Right cardiac atrium (tissue), 5 donors: ENCODE results near the gene MLLT6. TPM values are rescaled to one million over a fixed set of nuclear protein-coding genes. Genes with fewer than 3 reads are reported as not detected.

Experiments
- ATAC-seq, 2 donors: fragments of 200-7000 bp; cut with Tn5 transposase; one replicate each; pipeline versions ENCODE4 v1.8.0 to v1.9.1; 2020; ENCODE audit warnings: moderate library complexity in 2 of 2, mild to moderate bottlenecking in 1 of 2
- DNase-seq, 3 donors: peaks; one replicate each; pipeline ENCODE4 v3.0.0-alpha.2; 2020
- H3K27ac ChIP-seq: one replicate; pipeline ENCODE4 v1.5.1; 2013; ENCODE audit warnings: mild to moderate bottlenecking, low read length, control low read depth, moderate library complexity
- H3K27me3 ChIP-seq: one replicate; pipeline ENCODE4 v1.6.1; 2013; ENCODE audit not compliant: control insufficient read depth, insufficient read depth
- H3K4me1 ChIP-seq: one replicate; pipeline ENCODE4 v1.6.1; 2013; ENCODE audit warnings: low read length; ENCODE audit not compliant: control insufficient read depth, insufficient read depth
- H3K4me3 ChIP-seq: one replicate; pipeline ENCODE4 v1.5.1; 2013; ENCODE audit warnings: low read length, control low read depth
- H3K9me3 ChIP-seq: one replicate; pipeline ENCODE4 v1.6.1; 2013; ENCODE audit warnings: low read length; ENCODE audit not compliant: control insufficient read depth
- WGBS: extraction: QIAGEN DNeasy Blood & Tissue Kit; methylation state at CpG from one replicate; pipeline ENCODE4 v1.1.7; 2013; 5-methylcytosine and 5-hydroxymethylcytosine counted together
- intact Hi-C, 4 donors: fragments of 100-400 bp; cut with DNase I; formaldehyde crosslinking; loops; one replicate each; pipeline versions ENCODE4 v1.11.0 to v1.14.0; 2022 to 2023
- polyA plus RNA-seq: library from polyadenylated mRNA; stranded (reverse); fragments of 200-250 nt; gene quantifications from one replicate; pipeline ENCODE4 v1.2.3, GENCODE V29; 2013
- total RNA-seq, 4 donors: library from RNA; stranded (reverse); fragmentation: NEBNext Ultra II Directional; extraction: Animal tissue kit (Norgen Biotek cat#: 25700); gene quantifications; one replicate each; pipeline ENCODE4 v1.2.1, GENCODE V29; 2021
- donor health status: healthy with polysubstance abuse.
- donor health status: DM: no; HTN: yes; CAD: no.
- donor health status: DM: no; HTN: no; CAD: no.
- donor health status: DM: no; HTN: yes; CAD: no; lungs with severe emphysema.
- donor health status: DM: yes; HTN: yes; CAD: no.

MLLT6 gene
- total and polyA plus RNA-seq, 5 donors, result 80.7 to 108 (median 86.6) TPM

- intact Hi-C loops, result no loop called here
- Histone ChIP-seq H3K9me3 (no peaks in the 10 kb centered on the region), H3K4me1 (peaks cover 4% of the 10 kb centered on the region), H3K4me3 (no peak overlapping the region), H3K27me3 (no peaks in the 10 kb centered on the region), H3K27ac (no peak overlapping the region)
- 85% methylated on average over 18 of the region's 18 CpGs for whole genome bisulfite sequencing
- DNase-seq, result peak in 1 of 3 donors; percentile 26
- ATAC-seq, result no peak
Observed at GRCh38 chr17:38709104-38709820, 4.2 kb downstream of the MLLT6 start.

- intact Hi-C loops, result no loop called here
- no peak overlapping the region for H3K4me3 ChIP-seq
- WGBS, result 69% methylated on average over 13 of the region's 13 CpGs
- H3K9me3 ChIP-seq, result no peaks in the 10 kb centered on the region
- peaks cover 4% of the 10 kb centered on the region for H3K4me1 ChIP-seq
- no peaks in the 10 kb centered on the region for H3K27me3 ChIP-seq
- ATAC-seq (no peak), DNase-seq (no peak)
- H3K27ac ChIP-seq, result no peak overlapping the region
Observed at GRCh38 chr17:38709864-38710603, 5.0 kb downstream of the MLLT6 start.

GRCh38 chr17:38710604-38710962 lies 5.5 kb downstream of the MLLT6 start:
- Histone ChIP-seq H3K27me3 (no peaks in the 10 kb centered on the region), H3K4me3 (no peak overlapping the region), H3K4me1 (peaks cover 4% of the 10 kb centered on the region), H3K9me3 (no peaks in the 10 kb centered on the region), H3K27ac (no peak overlapping the region)
- 91% methylated on average over 3 of the region's 3 CpGs for WGBS
- DNase-seq (no peak), ATAC-seq (no peak)
- intact Hi-C loops, result no loop called here

- no peaks in the 10 kb centered on the region for H3K9me3 ChIP-seq
- 74% methylated on average over 5 of the region's 5 CpGs for WGBS
- intact Hi-C loops, result no loop called here
- ATAC-seq (no peak), DNase-seq (no peak)
- H3K27ac ChIP-seq, result no peak overlapping the region
- H3K4me3 ChIP-seq, result no peak overlapping the region
- H3K27me3 ChIP-seq, result no peaks in the 10 kb centered on the region
- peaks cover 4% of the 10 kb centered on the region for H3K4me1 ChIP-seq
Observed at GRCh38 chr17:38710985-38711384, 5.9 kb downstream of the MLLT6 start.

- peak; percentile 47 to 69 for ATAC-seq
- peaks cover under 1% of the 10 kb centered on the region for H3K4me1 ChIP-seq
Observed at GRCh38 chr17:38711792-38712571, 6.9 kb downstream of the MLLT6 start.

GRCh38 chr17:38712593-38712992 lies 7.5 kb downstream of the MLLT6 start:
- ATAC-seq (no peak), DNase-seq (no peak)
- intact Hi-C loops, result no loop called here
- Histone ChIP-seq H3K9me3 (no peaks in the 10 kb centered on the region), H3K27me3 (no peaks in the 10 kb centered on the region), H3K4me3 (no peak overlapping the region), H3K4me1 (no peaks in the 10 kb centered on the region), H3K27ac (peak overlapping the region; percentile 21)
- WGBS, result 93% methylated on average over 10 of the region's 10 CpGs

More at GRCh38 chr17:38711792-38712571, 6.9 kb downstream of the MLLT6 start:
- Histone ChIP-seq H3K4me3 (no peak overlapping the region), H3K27me3 (no peaks in the 10 kb centered on the region), H3K9me3 (no peaks in the 10 kb centered on the region), H3K27ac (peak overlapping the region; percentile 29)
- WGBS, result 54% methylated on average over 26 of the region's 26 CpGs
- intact Hi-C loops, result no loop called here
- DNase-seq, result peak in 2 of 3 donors; percentile 80 to 85

GRCh38 chr17:38713456-38714075 lies 8.5 kb downstream of the MLLT6 start:
- 72% methylated on average over 11 of the region's 11 CpGs for WGBS
- H3K27ac ChIP-seq, result no peak overlapping the region
- no peak overlapping the region for H3K4me3 ChIP-seq
- H3K9me3 ChIP-seq, result no peaks in the 10 kb centered on the region
- H3K27me3 ChIP-seq, result no peaks in the 10 kb centered on the region
- intact Hi-C loops, result no loop called here
- H3K4me1 ChIP-seq, result no peaks in the 10 kb centered on the region
- ATAC-seq (no peak), DNase-seq (no peak)

- Histone ChIP-seq H3K4me3 (no peak overlapping the region), H3K27ac (no peak overlapping the region), H3K9me3 (no peaks in the 10 kb centered on the region), H3K27me3 (no peaks in the 10 kb centered on the region), H3K4me1 (no peaks in the 10 kb centered on the region)
- WGBS, result 82% methylated on average over 9 of the region's 9 CpGs
- DNase-seq (no peak), ATAC-seq (no peak)
- intact Hi-C loops, result no loop called here
Observed at GRCh38 chr17:38715216-38715943, 10.3 kb downstream of the MLLT6 start.

- ATAC-seq (no peak), DNase-seq (no peak)
- Histone ChIP-seq H3K27ac (no peak overlapping the region), H3K9me3 (no peaks in the 10 kb centered on the region), H3K4me3 (no peak overlapping the region), H3K4me1 (no peaks in the 10 kb centered on the region), H3K27me3 (no peaks in the 10 kb centered on the region)
- intact Hi-C loops, result no loop called here
- 93% methylated on average over 18 of the region's 18 CpGs for WGBS
Observed at GRCh38 chr17:38716368-38717005, 11.4 kb downstream of the MLLT6 start.

GRCh38 chr17:38717139-38717745 lies 12.2 kb downstream of the MLLT6 start:
- ATAC-seq (no peak), DNase-seq (no peak)
- 82% methylated on average over 12 of the region's 12 CpGs for WGBS
- Histone ChIP-seq H3K27me3 (no peaks in the 10 kb centered on the region), H3K9me3 (no peaks in the 10 kb centered on the region), H3K27ac (no peak overlapping the region), H3K4me3 (no peak overlapping the region), H3K4me1 (no peaks in the 10 kb centered on the region)
- intact Hi-C loops, result no loop called here
